Measurements from ENCODE around the gene JARID2. TPM values are rescaled to one million over a fixed set of nuclear protein-coding genes. Genes with fewer than 3 reads are reported as not detected.

The JARID2 gene
- polyA plus RNA-seq, 1 of the 3 experiments (the other 2 are of a cell fraction), result 3.4 TPM

GRCh38 chr6:15544321-15544900 lies 298.5 kb downstream of the JARID2 start:
- H3F3A ChIP-seq (replicated peaks; ENCODE audit: insufficient read depth), result no peaks in the 10 kb centered on the region
- no peak overlapping the region for H2AFZ ChIP-seq (ENCODE audit: low read depth)
- no peak overlapping the region for H3K27ac ChIP-seq (ENCODE audit: low read depth in 2 of 2, low read length in 1 of 2)
- TF ChIP-seq REST (IDR thresholded peaks at IDR 0.05; ENCODE audit: low read depth, low read length), result no peak
- TF ChIP-seq EZH2phosphoT487 (IDR thresholded peaks at IDR 0.05; ENCODE audit: borderline replicate concordance, low read depth), result no peak
- no peak for TF ChIP-seq RFX5 (IDR thresholded peaks at IDR 0.05; ENCODE audit: low read length)
- H3K9me2 ChIP-seq, result no peaks in the 10 kb centered on the region
- no peak for DNase-seq
- no peaks in the 10 kb centered on the region for H3K36me3 ChIP-seq (replicated peaks in 1 of 2; ENCODE audit: control insufficient read depth in 1 of 2, insufficient read depth in 2 of 2, low read length in 1 of 2)
- H3K9ac ChIP-seq, result no peak overlapping the region
- H3K9me3 ChIP-seq, result no peaks in the 10 kb centered on the region
- no peaks in the 10 kb centered on the region for H3K79me2 ChIP-seq (ENCODE audit: insufficient read depth)
- H3K4me1 ChIP-seq (ENCODE audit: control insufficient read depth in 1 of 2, insufficient read depth in 2 of 2, low read depth in 1 of 2, low read length in 1 of 2), result peaks cover 0 to 3% of the 10 kb centered on the region in 2 experiments; a peak in 3 of 4 replicates
- H4K20me1 ChIP-seq (ENCODE audit: insufficient read depth), result no peaks in the 10 kb centered on the region
- no peaks in the 10 kb centered on the region for H3K27me3 ChIP-seq (ENCODE audit: insufficient read depth)
- CTCF ChIA-PET, result interaction anchor here (0.7 to 1.9 kb wide), 2 partner anchors 21 to 79 kb away, joined by 3 to 6 read pairs; no protein-coding TSS in a partner anchor
- WGBS (ENCODE audit: low lambda C conversion rate), result 99% methylated on average over 4 of the region's 4 CpGs
- no peak overlapping the region for H3K4me3 ChIP-seq (ENCODE audit: low read depth in 2 of 2, low read length in 1 of 2)
- no peak overlapping the region for H3K4me2 ChIP-seq
- POLR2A ChIA-PET, result no interaction called here

- H3K9ac ChIP-seq, result no peak overlapping the region
- no peaks in the 10 kb centered on the region for H3K9me2 ChIP-seq
- ChIA-PET CTCF (no interaction called here), POLR2A (no interaction called here)
- peaks cover 0 to 11% of the 10 kb centered on the region in 2 experiments; a peak in 3 of 4 replicates for H3K4me1 ChIP-seq (ENCODE audit: control insufficient read depth in 1 of 2, insufficient read depth in 2 of 2, low read depth in 1 of 2, low read length in 1 of 2)
- no peaks in the 10 kb centered on the region for H3K9me3 ChIP-seq
- H3K36me3 ChIP-seq (replicated peaks in 1 of 2; ENCODE audit: control insufficient read depth in 1 of 2, insufficient read depth in 2 of 2, low read length in 1 of 2), result no peaks in the 10 kb centered on the region
- H3K4me2 ChIP-seq, result no peak overlapping the region
- no peaks in the 10 kb centered on the region for H3K79me2 ChIP-seq (ENCODE audit: insufficient read depth)
- H2AFZ ChIP-seq (ENCODE audit: low read depth), result no peak overlapping the region
- H3K27me3 ChIP-seq (ENCODE audit: insufficient read depth), result no peaks in the 10 kb centered on the region
- no peaks in the 10 kb centered on the region for H3F3A ChIP-seq (replicated peaks; ENCODE audit: insufficient read depth)
- no peak for TF ChIP-seq RXRA (IDR thresholded peaks at IDR 0.05; ENCODE audit: borderline replicate concordance, low read depth)
- no peak for TF ChIP-seq POLR2AphosphoS5 (IDR thresholded peaks at IDR 0.05; ENCODE audit: low read depth, low read length)
- TF ChIP-seq EP300 (IDR thresholded peaks at IDR 0.05; ENCODE audit: borderline replicate concordance in 1 of 2, low read depth in 1 of 2, low read length in 1 of 2), result no peak
- no peak for TF ChIP-seq USF1 (IDR thresholded peaks at IDR 0.05; ENCODE audit: borderline replicate concordance, low read depth)
- TF ChIP-seq TCF12 (IDR thresholded peaks at IDR 0.05), result no peak
- no peak for TF ChIP-seq GABPA (IDR thresholded peaks at IDR 0.05; ENCODE audit: low read depth)
- no peak for TF ChIP-seq SMC3 (IDR thresholded peaks at IDR 0.05; ENCODE audit: low read depth, low read length)
- no peak for TF ChIP-seq NFIC (IDR thresholded peaks at IDR 0.05; ENCODE audit: borderline replicate concordance)
- no peak for TF ChIP-seq GATA2 (CRISPR knock-in tag; IDR thresholded peaks at IDR 0.05)
- no peak for TF ChIP-seq CHD2 (IDR thresholded peaks at IDR 0.05; ENCODE audit: low read length, partially characterized antibody)
- TF ChIP-seq ELF1 (IDR thresholded peaks at IDR 0.05), result no peak
- TF ChIP-seq PBX3 (IDR thresholded peaks at IDR 0.05), result no peak
- no peak for TF ChIP-seq TEAD4 (IDR thresholded peaks at IDR 0.05; ENCODE audit: borderline replicate concordance, insufficient read depth)
- no peak for TF ChIP-seq RAD21 (IDR thresholded peaks at IDR 0.05; ENCODE audit: low read length)
- no peak for TF ChIP-seq USF2 (IDR thresholded peaks at IDR 0.05; ENCODE audit: borderline replicate concordance, low read depth, low read length)
- no peak for TF ChIP-seq TAF1 (IDR thresholded peaks at IDR 0.05; ENCODE audit: borderline replicate concordance, low read depth, low read length)
- WGBS (ENCODE audit: low lambda C conversion rate), result 93% methylated on average over 5 of the region's 5 CpGs
- no peak overlapping the region for H3K27ac ChIP-seq (ENCODE audit: low read depth in 2 of 2, low read length in 1 of 2)
- DNase-seq, result no peak
- H3K4me3 ChIP-seq (ENCODE audit: low read depth in 2 of 2, low read length in 1 of 2), result no peak overlapping the region
- no peaks in the 10 kb centered on the region for H4K20me1 ChIP-seq (ENCODE audit: insufficient read depth)
Observed at GRCh38 chr6:15546591-15546990, 300.7 kb downstream of the JARID2 start.

All from SK-N-SH (cell line).